GM21381 (cell line): Measurements from ENCODE around the gene NSL1.
"Not testable (repeated sequence)": the region's sequence is repeated elsewhere in the genome, so short reads cannot be mapped to it uniquely, and the experiment has no call there.

ENCODE experiments used
- ATAC-seq: cut with Tn5 transposase; IDR thresholded peaks from one replicate; pipeline ENCODE4 v1.9.1; 2021; ENCODE audit warnings: mild to moderate bottlenecking, moderate library complexity; ENCODE audit not compliant: unreplicated experiment

The NSL1 gene

DNA sequence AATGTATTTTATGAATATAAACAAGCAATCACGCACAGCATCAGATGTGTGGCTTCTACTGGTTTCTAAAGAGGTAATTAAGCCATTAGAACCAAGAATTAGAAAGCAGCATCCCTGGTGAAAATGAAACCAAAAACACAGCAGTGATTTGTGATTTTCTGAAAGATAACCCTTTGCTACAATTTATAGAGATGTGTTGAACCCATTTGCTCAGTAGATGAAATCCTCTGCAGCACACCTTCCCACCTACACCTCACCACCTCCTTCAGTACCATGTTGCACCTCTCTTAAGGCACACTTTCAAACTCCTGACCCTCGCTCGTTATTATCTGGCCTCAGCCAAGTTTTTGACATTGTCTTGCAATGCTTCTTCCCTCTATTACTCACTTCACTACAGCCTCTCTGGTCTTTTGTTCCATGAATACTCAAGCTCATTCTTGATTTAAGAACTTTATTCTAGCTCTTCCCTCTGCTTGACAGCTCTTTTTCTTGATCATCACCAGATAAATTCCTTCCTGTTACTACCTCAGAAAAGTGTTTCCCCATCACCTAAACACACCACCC is 38.6 kb downstream of the NSL1 start:
- ATAC-seq, result no peak

DNA sequence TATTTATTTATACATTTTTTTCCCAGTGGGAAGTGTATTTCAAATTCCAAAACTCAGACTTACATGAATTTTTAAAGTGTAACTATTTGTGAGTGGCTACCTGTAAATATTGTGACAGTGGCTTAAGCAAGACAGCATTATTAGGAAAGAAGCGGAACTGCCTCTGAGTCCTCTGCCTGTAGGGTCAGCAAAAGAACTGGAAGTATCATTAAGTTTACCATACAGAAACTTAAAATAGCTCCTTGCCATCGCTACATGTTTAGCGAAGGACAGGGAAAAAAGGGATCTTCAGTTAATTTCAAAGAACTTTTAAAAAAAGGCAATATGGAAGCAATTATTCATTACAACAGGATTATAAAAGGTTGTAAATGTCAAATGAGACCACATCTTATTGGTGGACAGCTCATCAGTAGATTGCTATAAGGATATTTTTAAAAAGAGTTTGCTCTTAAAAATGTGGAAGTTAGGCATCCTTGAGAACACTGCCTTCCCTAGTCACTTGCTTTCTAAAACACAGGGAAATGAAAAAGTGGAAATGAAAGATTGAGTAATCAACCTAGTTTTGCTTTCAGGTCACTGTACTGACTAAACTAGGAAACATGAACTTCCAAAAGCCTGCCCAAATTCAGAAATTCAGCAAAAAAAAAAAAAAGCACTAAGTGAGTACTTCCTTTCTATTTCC is 39.2 kb downstream of the NSL1 start:
- ATAC-seq, result no peak

- no peak for ATAC-seq
Measured at GRCh38 chr1:212749821-212750535, 41.6 kb downstream of the NSL1 start.

DNA sequence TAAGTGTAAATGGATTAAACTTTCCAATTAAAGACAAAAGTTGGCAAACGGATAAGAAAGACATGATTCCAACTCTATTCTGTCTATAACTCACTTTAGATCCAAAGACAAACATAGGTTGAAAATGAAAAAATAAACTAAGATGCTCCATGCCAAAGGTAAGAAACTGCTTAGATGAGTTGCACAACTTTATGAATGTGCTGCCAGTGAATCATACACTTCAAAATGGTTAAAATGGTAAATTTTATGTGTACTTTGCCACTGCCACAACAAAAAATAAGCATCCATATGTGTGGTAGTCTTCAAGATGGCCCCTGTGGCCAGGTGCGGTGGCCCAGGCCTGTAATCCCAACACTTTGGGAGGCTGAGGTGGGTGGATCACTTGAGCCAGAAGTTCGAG is 45.0 kb downstream of the NSL1 start:
- no peak for ATAC-seq

- no peak for ATAC-seq
Measured at GRCh38 chr1:212745303-212745702, 46.3 kb downstream of the NSL1 start.

GRCh38 chr1:212743901-212744475 is 47.6 kb downstream of the NSL1 start:
- no peak for ATAC-seq

DNA sequence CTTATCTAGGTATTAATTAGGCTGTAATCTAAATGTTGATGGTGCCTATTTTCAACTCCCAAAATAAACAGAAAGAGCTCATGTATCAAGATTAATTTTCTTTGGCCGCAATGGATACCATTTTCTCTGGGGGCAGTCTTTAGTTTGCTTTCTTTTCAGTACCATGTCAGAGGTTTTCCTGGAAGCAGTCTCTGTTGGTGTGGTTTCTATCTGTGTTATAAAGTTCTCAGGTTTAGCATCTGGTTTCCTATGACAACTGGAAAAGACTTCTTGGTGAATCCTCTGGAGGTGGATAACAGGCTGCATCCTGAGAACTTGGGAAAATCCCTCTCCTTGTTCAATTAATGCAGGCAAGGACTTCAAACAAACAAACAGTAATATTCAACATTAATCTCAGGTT is 53.2 kb downstream of the NSL1 start:
- ATAC-seq, result no peak

DNA sequence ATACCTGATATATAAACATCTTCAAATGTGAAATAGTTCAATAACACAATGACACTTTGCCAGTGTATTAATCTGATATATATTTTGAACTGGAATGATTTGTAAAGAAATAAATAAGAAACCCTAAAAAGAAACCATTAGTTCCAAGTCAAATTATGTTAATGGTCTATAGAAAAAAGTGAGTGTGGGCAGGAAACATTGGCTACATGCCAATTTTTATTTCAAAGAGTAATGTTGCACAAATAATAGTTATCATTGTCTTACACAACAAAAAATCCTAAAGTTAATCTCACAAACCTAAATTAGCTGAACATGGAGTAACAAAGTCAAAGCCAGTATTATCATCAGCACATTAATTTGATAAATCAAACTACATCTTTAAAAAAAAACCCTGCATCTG is 54.0 kb downstream of the NSL1 start:
- ATAC-seq, result no peak

GRCh38 chr1:212733109-212733508 is 58.5 kb downstream of the NSL1 start:
- ATAC-seq, result no peak

DNA sequence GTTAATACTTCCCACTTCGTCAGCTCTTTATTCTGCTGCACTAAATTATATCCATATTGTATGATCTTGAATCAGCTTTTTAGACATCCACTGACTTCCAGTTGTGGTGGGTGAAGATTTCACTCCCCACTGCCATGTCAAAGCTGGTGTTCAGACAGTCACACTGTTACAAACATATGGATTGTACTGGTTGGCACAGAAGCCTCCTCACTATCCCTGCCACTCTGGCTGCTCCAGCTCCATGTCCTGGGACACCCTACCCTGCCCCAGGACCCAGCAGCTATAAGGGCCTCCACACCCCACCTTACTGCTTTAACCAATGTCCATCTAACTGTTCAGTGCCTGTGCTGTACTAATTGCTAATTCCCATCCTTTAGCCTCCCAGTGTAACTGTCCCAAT is 59.9 kb downstream of the NSL1 start:
- no peak for ATAC-seq

DNA sequence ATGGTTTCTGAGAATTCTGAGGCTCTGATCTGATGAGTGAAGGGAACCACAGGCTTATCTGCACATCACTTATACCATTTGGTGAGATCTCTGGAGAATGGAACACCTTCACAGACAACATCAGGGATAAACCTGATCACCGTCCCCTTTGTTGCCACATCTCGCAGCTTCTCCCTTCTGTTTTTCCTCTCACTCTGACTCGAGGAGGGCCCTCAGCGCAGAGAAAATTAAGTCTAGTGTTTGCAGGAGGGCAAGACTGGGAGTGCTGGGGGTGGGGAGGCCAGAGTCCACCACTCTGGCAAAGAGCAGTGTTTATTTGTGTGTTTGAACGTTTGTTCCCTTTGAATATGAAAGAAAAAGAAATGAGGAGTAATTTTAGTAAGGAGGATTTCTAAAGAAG is 63.0 kb downstream of the NSL1 start:
- ATAC-seq, result no peak

- no peak for ATAC-seq
Measured at GRCh38 chr1:212727386-212728181, 64.0 kb downstream of the NSL1 start.

GRCh38 chr1:212724679-212725078 is 66.9 kb downstream of the NSL1 start:
- ATAC-seq, result not testable (repeated sequence)

DNA sequence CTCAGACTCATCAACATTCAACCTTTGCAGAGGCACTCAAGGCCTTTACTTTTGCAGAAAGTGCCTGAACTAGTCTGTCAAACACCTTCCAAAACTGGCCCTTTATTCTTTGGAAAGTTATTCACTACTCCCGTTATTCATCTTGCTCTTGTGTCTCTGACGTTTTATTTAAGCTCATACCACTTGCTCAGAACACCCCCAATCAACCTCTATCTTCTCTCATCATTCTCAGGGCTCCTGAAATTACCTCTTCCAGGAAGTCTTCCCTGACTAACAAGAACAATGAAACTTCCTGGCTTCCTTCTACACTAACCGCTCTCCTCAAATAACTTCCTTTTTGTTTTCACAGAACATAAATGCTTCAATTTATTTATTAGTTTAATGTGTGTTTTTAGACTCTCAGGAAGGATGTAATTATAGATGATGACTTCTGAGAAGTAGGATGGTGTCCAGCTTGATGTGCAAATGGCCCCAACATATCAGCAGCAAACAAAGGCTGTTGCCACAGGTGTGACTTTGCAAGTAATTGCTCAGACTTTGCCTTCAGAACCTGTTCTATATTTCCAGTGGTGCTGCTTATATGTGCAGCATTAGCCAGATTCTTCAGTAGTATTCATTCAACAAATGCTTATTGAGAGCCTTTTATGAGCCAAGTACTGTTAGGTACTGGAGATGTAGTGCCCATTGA is 69.2 kb downstream of the NSL1 start:
- no peak for ATAC-seq

- ATAC-seq, result no peak
Measured at GRCh38 chr1:212721388-212722247, 70.0 kb downstream of the NSL1 start.

- no peak for ATAC-seq
Measured at GRCh38 chr1:212719633-212720032, 71.9 kb downstream of the NSL1 start.

- ATAC-seq, result no peak
Measured at GRCh38 chr1:212718499-212718898, 73.1 kb downstream of the NSL1 start.

GRCh38 chr1:212716161-212716560 is 75.4 kb downstream of the NSL1 start:
- no peak for ATAC-seq

DNA sequence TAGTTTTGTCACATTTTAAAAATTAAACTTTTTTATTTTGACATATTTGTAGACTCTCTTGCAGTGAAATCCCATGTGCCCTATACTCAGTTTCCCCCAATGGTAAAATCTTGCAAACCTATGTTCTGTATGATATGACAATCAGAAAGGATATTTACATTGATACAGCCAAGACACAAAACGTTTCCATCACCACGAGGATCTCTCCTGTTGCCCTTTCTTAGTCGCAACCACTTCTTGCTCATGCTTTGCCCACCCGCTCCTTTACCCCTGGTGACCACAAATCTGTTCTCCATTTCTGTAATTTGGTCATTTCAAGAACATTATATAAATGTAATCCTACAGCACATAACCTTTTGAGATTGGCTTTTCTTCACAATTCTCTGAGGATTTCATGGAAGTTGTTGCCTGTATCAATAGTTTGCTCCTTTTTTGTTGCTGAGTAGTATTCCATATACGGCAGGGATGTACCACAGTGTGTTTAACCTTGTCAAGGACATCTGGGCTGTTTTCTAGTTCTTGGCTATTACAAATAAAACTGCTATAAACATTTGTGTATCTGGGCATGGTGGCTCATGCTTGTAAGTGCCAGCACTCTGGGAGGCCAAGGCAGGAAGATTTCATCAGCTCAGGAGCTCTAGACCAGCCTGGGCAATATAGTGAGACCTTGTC is 78.0 kb downstream of the NSL1 start:
- no peak for ATAC-seq
